IMR-90 (cell line): ENCODE measurements around the gene C1QTNF8. TPM values are rescaled to one million over a fixed set of nuclear protein-coding genes. Genes with fewer than 3 reads are reported as not detected.

Source experiments
- ATAC-seq: fragments of 200-7000 bp; cut with Tn5 transposase; 2 replicates; pipeline ENCODE4 v1.9.1; 2020; ENCODE audit warnings: low read depth, mild to moderate bottlenecking, moderate library complexity
- BruUV-seq: library from RNA; stranded (reverse); fragments of 400-500 nt; replicated peaks from 2 replicates; lab custom pipeline; 2021; lab: Mats Ljungman, UMichigan
- CTCF ChIA-PET: fragments of 300-600 bp; formaldehyde crosslinking; extraction: SDS; loops from one replicate; lab custom pipeline; 2021; ENCODE audit warnings: antibody characterized with exemption; lab: Yijun Ruan, JAX
- POLR2A ChIA-PET: fragments of 300-600 bp; sonication (Branson Sonifier 250); formaldehyde crosslinking; loops from one replicate; lab custom pipeline; 2022; ENCODE audit warnings: antibody characterized with exemption; ENCODE audit not compliant: unreplicated experiment; lab: Charles Lee
- DNase-seq: peaks from one replicate; pipeline ENCODE4 v3.0.0; 2013
- H2AFZ ChIP-seq: replicated peaks from 2 replicates; pipeline ENCODE3; 2013; ENCODE audit warnings: low read length, mild to moderate bottlenecking; ENCODE audit not compliant: poor library complexity
- H2AK5ac ChIP-seq: 2 replicates; pipeline ENCODE4 v1.6.1; 2013; ENCODE audit warnings: low read depth, low read length, inconsistent platforms
- H2AK9ac ChIP-seq: replicated peaks from 2 replicates; pipeline ENCODE3; 2013; ENCODE audit warnings: mild to moderate bottlenecking, low read depth, low read length, moderate library complexity; ENCODE audit not compliant: poor library complexity
- H2BK120ac ChIP-seq: 2 replicates; pipeline ENCODE4 v1.6.1; 2013; ENCODE audit warnings: low read depth, low read length, inconsistent platforms
- H2BK15ac ChIP-seq: 3 replicates; pipeline ENCODE4 v1.6.1; 2013; ENCODE audit warnings: low read depth, low read length, inconsistent platforms
- H2BK20ac ChIP-seq: 2 replicates; pipeline ENCODE4 v1.6.1; 2013; ENCODE audit warnings: low read depth, mild to moderate bottlenecking, inconsistent platforms, low read length, moderate library complexity
- H2BK5ac ChIP-seq: 2 replicates; pipeline ENCODE4 v1.6.1; 2013; ENCODE audit warnings: mild to moderate bottlenecking, low read depth, low read length, inconsistent platforms; ENCODE audit not compliant: poor library complexity, severe bottlenecking
- H3K14ac ChIP-seq: replicated peaks from 2 replicates; pipeline ENCODE4 v1.6.1; 2013; ENCODE audit warnings: low read depth, low read length, inconsistent platforms
- H3K18ac ChIP-seq: 2 replicates; pipeline ENCODE4 v1.6.1; 2013; ENCODE audit warnings: low read depth, low read length, control low read depth
- H3K23ac ChIP-seq: 2 replicates; pipeline ENCODE4 v1.6.1; 2013; ENCODE audit warnings: low read depth, low read length, inconsistent platforms
- H3K27ac ChIP-seq: 2 replicates; pipeline ENCODE4 v1.5.1; 2013; ENCODE audit warnings: mild to moderate bottlenecking, control low read depth, low read length; ENCODE audit not compliant: insufficient read depth
- H3K27me3 ChIP-seq: 2 replicates; pipeline ENCODE4 v1.6.1; 2013; ENCODE audit warnings: low read length; ENCODE audit not compliant: control insufficient read depth, insufficient read depth
- H3K36me3 ChIP-seq: 2 replicates; pipeline ENCODE4 v1.6.1; 2013; ENCODE audit warnings: low read length, mixed read lengths; ENCODE audit not compliant: control insufficient read depth, insufficient read depth
- H3K4ac ChIP-seq: 2 replicates; pipeline ENCODE4 v1.6.1; 2013; ENCODE audit warnings: low read depth, low read length, inconsistent platforms
- H3K4me1 ChIP-seq: 2 replicates; pipeline ENCODE4 v1.6.1; 2013; ENCODE audit warnings: low read length, mixed read lengths; ENCODE audit not compliant: control insufficient read depth, insufficient read depth
- H3K4me2 ChIP-seq: 2 replicates; pipeline ENCODE4 v1.6.1; 2013; ENCODE audit warnings: low read depth, mild to moderate bottlenecking, control low read depth, low read length, moderate library complexity
- H3K4me3 ChIP-seq: 2 replicates; pipeline ENCODE4 v1.5.1; 2013; ENCODE audit warnings: low read depth, mild to moderate bottlenecking, control low read depth, low read length, moderate library complexity; ENCODE audit not compliant: insufficient read depth
- H3K56ac ChIP-seq: 2 replicates; pipeline ENCODE4 v1.6.1; 2013; ENCODE audit warnings: low read length, inconsistent platforms; ENCODE audit not compliant: insufficient read depth; ENCODE audit errors: extremely low read depth
- H3K79me1 ChIP-seq, 2 experiments: 2 replicates each; pipeline ENCODE4 v1.6.1; 2013; ENCODE audit warnings: low read length in 2 of 2, inconsistent platforms in 1 of 2, low read depth in 1 of 2
- H3K9ac ChIP-seq: 2 replicates; pipeline ENCODE4 v1.6.1; 2013; ENCODE audit warnings: low read depth, low read length, control low read depth
- H3K9me1 ChIP-seq: 2 replicates; pipeline ENCODE4 v1.6.1; 2013; ENCODE audit warnings: low read length, inconsistent platforms; ENCODE audit not compliant: insufficient read depth
- H3K9me3 ChIP-seq: 2 replicates; pipeline ENCODE4 v1.6.1; 2013; ENCODE audit warnings: low read length; ENCODE audit not compliant: control insufficient read depth, insufficient read depth
- H4K20me1 ChIP-seq: 2 replicates; pipeline ENCODE4 v1.6.1; 2013; ENCODE audit warnings: low read length, inconsistent platforms; ENCODE audit not compliant: insufficient read depth
- H4K5ac ChIP-seq: 2 replicates; pipeline ENCODE4 v1.6.1; 2013; ENCODE audit warnings: mild to moderate bottlenecking, low read depth, low read length, control low read depth
- H4K8ac ChIP-seq, 2 experiments: 2 replicates each; pipeline ENCODE4 v1.6.1; 2013; ENCODE audit warnings: low read depth in 2 of 2, low read length in 2 of 2, control low read depth in 1 of 2, inconsistent platforms in 1 of 2
- H4K91ac ChIP-seq: 2 replicates; pipeline ENCODE4 v1.6.1; 2013; ENCODE audit warnings: low read depth, low read length, inconsistent platforms; ENCODE audit not compliant: insufficient read depth
- BHLHE40 ChIP-seq: fragments of 150-350 bp; IDR thresholded peaks from 2 replicates; pipeline ENCODE4 v1.6.1; 2016; ENCODE audit warnings: mild to moderate bottlenecking, low read depth, low read length
- CEBPB ChIP-seq: IDR thresholded peaks from 2 replicates; pipeline ENCODE4 v1.6.1; 2012; ENCODE audit warnings: low read depth, low read length, improper control_type of control experiment
- CHD1 ChIP-seq: IDR thresholded peaks from 2 replicates; pipeline ENCODE4 v1.6.1; 2012; ENCODE audit warnings: low read depth, low read length, improper control_type of control experiment
- FOS ChIP-seq: fragments of 150-350 bp; IDR thresholded peaks from 2 replicates; pipeline ENCODE4 v1.6.1; 2016; ENCODE audit warnings: low read depth, low read length
- MAFK ChIP-seq: IDR thresholded peaks from 2 replicates; pipeline ENCODE4 v1.6.1; 2012; ENCODE audit warnings: low read depth, low read length, improper control_type of control experiment
- MAZ ChIP-seq: IDR thresholded peaks from 2 replicates; pipeline ENCODE4 v1.6.1; 2012; ENCODE audit warnings: low read depth, mild to moderate bottlenecking, low read length, improper control_type of control experiment, moderate library complexity, borderline replicate concordance
- MXI1 ChIP-seq: IDR thresholded peaks from 2 replicates; pipeline ENCODE4 v1.6.1; 2012; ENCODE audit warnings: low read depth, mild to moderate bottlenecking, low read length, moderate library complexity, borderline replicate concordance
- NFE2L2 ChIP-seq: fragments of 150-350 bp; IDR thresholded peaks from 2 replicates; pipeline ENCODE4 v1.6.1; 2016; ENCODE audit warnings: low read depth, mild to moderate bottlenecking, low read length
- POLR2A ChIP-seq: IDR thresholded peaks from 2 replicates; pipeline ENCODE4 v1.6.1; 2012; ENCODE audit warnings: mild to moderate bottlenecking, low read depth, low read length
- RAD21 ChIP-seq: IDR thresholded peaks from 2 replicates; pipeline ENCODE4 v1.6.1; 2012; ENCODE audit warnings: low read length, improper control_type of control experiment
- RCOR1 ChIP-seq: IDR thresholded peaks from 2 replicates; pipeline ENCODE4 v1.6.1; 2012; ENCODE audit warnings: mild to moderate bottlenecking, low read length, improper control_type of control experiment; ENCODE audit not compliant: insufficient replicate concordance
- RFX5 ChIP-seq: IDR thresholded peaks from 2 replicates; pipeline ENCODE4 v1.8.0; 2012; ENCODE audit warnings: low read depth, mild to moderate bottlenecking, low read length, moderate library complexity
- SMC3 ChIP-seq: fragments of 150-350 bp; IDR thresholded peaks from 2 replicates; pipeline ENCODE4 v1.6.1; 2016; ENCODE audit warnings: low read depth, mild to moderate bottlenecking, antibody characterized with exemption, low read length, moderate library complexity
- whole genome bisulfite sequencing, 2 experiments: methylation state at CpG; one replicate each; pipeline versions ENCODE4 v1.1.5 to v1.1.7; 2013; ENCODE audit warnings: missing lambda C conversion rate in 2 of 2; ENCODE audit not compliant: insufficient read length in 1 of 2; ENCODE audit errors: extremely low coverage in 2 of 2; 5-methylcytosine and 5-hydroxymethylcytosine counted together
- dilution Hi-C: fragments of 300-500 bp; cut with HindIII; formaldehyde crosslinking; loops from one replicate; pipeline ENCODE4 v1.14.3; 2018; ENCODE audit warnings: low sequenced_read_pairs; ENCODE audit not compliant: unreplicated experiment
- in situ Hi-C: fragments of 300-500 bp; cut with MboI; formaldehyde crosslinking; loops from 3 replicates; pipeline ENCODE4 v1.14.3; 2019; ENCODE audit warnings: low sequenced_read_pairs, inconsistent platforms, mixed read lengths
- intact Hi-C: fragments of 100-400 bp; cut with micrococcal nuclease; formaldehyde crosslinking; loops from 2 replicates; pipeline ENCODE4 v1.10.0; 2022
- polyA plus RNA-seq, 3 experiments: library from polyadenylated mRNA; depleted of rRNA; stranded (reverse); fragments of >200 nt; gene quantifications; 2 replicates each; pipeline ENCODE4 v1.2.3, GENCODE V29; 2012; ENCODE audit warnings: low replicate concordance in 1 of 3
- total RNA-seq: library from RNA; depleted of rRNA; stranded (reverse); fragments of >200 nt; gene quantifications from 2 replicates; pipeline ENCODE4 v1.2.3, GENCODE V29; 2012
- TF ChIP-seq, protein P1 (sequence below): conservative IDR thresholded peaks from 2 replicates; pipeline ENCODE4 v1.5.1; 2012; ENCODE audit warnings: mild to moderate bottlenecking, low read depth, low read length, improper control_type of control experiment
- TF ChIP-seq, protein P2 (sequence below): fragments of 150-350 bp; IDR thresholded peaks from 2 replicates; pipeline ENCODE4 v1.6.1; 2017; ENCODE audit warnings: mild to moderate bottlenecking, antibody characterized with exemption, low read length, low read depth
- TF ChIP-seq, protein P3 (sequence below): fragments of 150-350 bp; IDR thresholded peaks from 2 replicates; pipeline ENCODE4 v1.6.1; 2016; ENCODE audit warnings: low read depth, mild to moderate bottlenecking, low read length, moderate library complexity, borderline replicate concordance

C1QTNF8 gene
- total and polyA plus RNA-seq, 2 of the 4 experiments (the other 2 are of a cell fraction): not detected

DNA sequence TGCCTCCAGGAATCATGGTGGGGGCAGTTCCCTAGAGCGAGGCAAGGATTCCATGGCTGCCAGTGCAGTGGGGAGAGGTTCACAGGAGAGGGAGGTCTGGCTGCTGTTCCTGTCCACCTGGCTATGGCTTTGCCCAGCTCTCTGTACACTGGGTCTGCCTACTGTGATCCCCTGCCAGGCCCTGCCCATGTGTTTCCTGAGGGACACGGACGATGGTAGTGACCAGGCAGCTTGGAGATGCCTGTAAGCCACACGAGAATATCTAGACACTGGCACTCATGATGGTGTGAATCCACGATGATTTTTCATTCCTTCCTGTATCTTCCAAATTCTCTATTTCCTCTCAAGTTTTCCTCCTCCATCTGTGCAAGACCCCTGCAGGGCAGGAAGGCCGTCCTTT, 11.1 kb downstream of the C1QTNF8 start:
- H3K18ac ChIP-seq: no peak overlapping the region
- no peak overlapping the region for H3K23ac ChIP-seq
- H2BK20ac ChIP-seq: no peak overlapping the region
- WGBS, 2 experiments: 71% methylated on average over 3 of the region's 6 CpGs; no CpG with 5 or more reads in 1 of the 2 experiments
- in situ Hi-C loops (no loop called here), dilution Hi-C loops (no loop called here), intact Hi-C loops (no loop called here)
- no peaks in the 10 kb centered on the region for H3K36me3 ChIP-seq
- H2AK5ac ChIP-seq: no peak overlapping the region
- no peak overlapping the region for H2BK120ac ChIP-seq
- no peaks in the 10 kb centered on the region for H4K20me1 ChIP-seq
- no peak overlapping the region for H2AK9ac ChIP-seq
- H3K56ac ChIP-seq: no peak overlapping the region
- no peak overlapping the region for H2BK5ac ChIP-seq
- BruUV-seq: no TSS peak
- peak overlapping the region; percentile 63 for H2AFZ ChIP-seq
- H3K4ac ChIP-seq: no peak overlapping the region
- no peak overlapping the region for H3K14ac ChIP-seq
- no peak overlapping the region for H3K27ac ChIP-seq
- CTCF ChIA-PET: no interaction called here
- no peaks in the 10 kb centered on the region for H3K79me1 ChIP-seq
- no peak for TF ChIP-seq POLR2A
- no peak for TF ChIP-seq MXI1
- TF ChIP-seq RFX5: no peak
- TF ChIP-seq, protein P1, sequence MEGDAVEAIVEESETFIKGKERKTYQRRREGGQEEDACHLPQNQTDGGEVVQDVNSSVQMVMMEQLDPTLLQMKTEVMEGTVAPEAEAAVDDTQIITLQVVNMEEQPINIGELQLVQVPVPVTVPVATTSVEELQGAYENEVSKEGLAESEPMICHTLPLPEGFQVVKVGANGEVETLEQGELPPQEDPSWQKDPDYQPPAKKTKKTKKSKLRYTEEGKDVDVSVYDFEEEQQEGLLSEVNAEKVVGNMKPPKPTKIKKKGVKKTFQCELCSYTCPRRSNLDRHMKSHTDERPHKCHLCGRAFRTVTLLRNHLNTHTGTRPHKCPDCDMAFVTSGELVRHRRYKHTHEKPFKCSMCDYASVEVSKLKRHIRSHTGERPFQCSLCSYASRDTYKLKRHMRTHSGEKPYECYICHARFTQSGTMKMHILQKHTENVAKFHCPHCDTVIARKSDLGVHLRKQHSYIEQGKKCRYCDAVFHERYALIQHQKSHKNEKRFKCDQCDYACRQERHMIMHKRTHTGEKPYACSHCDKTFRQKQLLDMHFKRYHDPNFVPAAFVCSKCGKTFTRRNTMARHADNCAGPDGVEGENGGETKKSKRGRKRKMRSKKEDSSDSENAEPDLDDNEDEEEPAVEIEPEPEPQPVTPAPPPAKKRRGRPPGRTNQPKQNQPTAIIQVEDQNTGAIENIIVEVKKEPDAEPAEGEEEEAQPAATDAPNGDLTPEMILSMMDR: no peak
- TF ChIP-seq MAFK: no peak
- no peak for TF ChIP-seq RAD21
- no peak for TF ChIP-seq CHD1
- TF ChIP-seq BHLHE40: no peak
- no peak for TF ChIP-seq NFE2L2
- TF ChIP-seq RCOR1: no peak
- TF ChIP-seq, protein P2, sequence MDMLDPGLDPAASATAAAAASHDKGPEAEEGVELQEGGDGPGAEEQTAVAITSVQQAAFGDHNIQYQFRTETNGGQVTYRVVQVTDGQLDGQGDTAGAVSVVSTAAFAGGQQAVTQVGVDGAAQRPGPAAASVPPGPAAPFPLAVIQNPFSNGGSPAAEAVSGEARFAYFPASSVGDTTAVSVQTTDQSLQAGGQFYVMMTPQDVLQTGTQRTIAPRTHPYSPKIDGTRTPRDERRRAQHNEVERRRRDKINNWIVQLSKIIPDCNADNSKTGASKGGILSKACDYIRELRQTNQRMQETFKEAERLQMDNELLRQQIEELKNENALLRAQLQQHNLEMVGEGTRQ: no peak
- no peak for TF ChIP-seq FOS
- TF ChIP-seq MAZ: no peak
- TF ChIP-seq, protein P3, sequence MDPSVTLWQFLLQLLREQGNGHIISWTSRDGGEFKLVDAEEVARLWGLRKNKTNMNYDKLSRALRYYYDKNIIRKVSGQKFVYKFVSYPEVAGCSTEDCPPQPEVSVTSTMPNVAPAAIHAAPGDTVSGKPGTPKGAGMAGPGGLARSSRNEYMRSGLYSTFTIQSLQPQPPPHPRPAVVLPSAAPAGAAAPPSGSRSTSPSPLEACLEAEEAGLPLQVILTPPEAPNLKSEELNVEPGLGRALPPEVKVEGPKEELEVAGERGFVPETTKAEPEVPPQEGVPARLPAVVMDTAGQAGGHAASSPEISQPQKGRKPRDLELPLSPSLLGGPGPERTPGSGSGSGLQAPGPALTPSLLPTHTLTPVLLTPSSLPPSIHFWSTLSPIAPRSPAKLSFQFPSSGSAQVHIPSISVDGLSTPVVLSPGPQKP: no peak
- TF ChIP-seq SMC3: no peak
- no peak for TF ChIP-seq CEBPB
- peaks cover 37% of the 10 kb centered on the region for H3K27me3 ChIP-seq
- no peaks in the 10 kb centered on the region for H3K9me1 ChIP-seq
- ATAC-seq (no peak), DNase-seq (no peak)
- no peaks in the 10 kb centered on the region for H3K4me1 ChIP-seq
- no peak overlapping the region for H2BK15ac ChIP-seq
- H3K4me2 ChIP-seq: no peak overlapping the region
- no peak overlapping the region for H4K5ac ChIP-seq
- H3K4me3 ChIP-seq: no peak overlapping the region
- H4K8ac ChIP-seq: no peak overlapping the region
- POLR2A ChIA-PET: no interaction called here
- H3K9ac ChIP-seq: no peak overlapping the region
- H3K9me3 ChIP-seq: peaks cover 21% of the 10 kb centered on the region
- no peak overlapping the region for H4K91ac ChIP-seq
